HCEC 1CT (cell line): Measurements from ENCODE around the gene ADAM20.
A peak's percentile ranks its signal among the peaks of the same experiment; 100 is the strongest.
"Not testable (repeated sequence)": the region's sequence is repeated elsewhere in the genome, so short reads cannot be mapped to it uniquely, and the experiment has no call there.

Experiments
- DNase-seq: peaks from one replicate; pipeline ENCODE4 v3.0.0-alpha.2; 2017

ADAM20 gene

GRCh38 chr14:70534904-70535303, at the start of gene ADAM20:
ADAM20 (minus strand) TSS chr14:70535004; CDS start chr14:70524757, 10,247 bp downstream.
- no peak for DNase-seq

- DNase-seq: no peak
Observed at GRCh38 chr14:70576891-70577290, 42.1 kb upstream of the ADAM20 start.

- no peak for DNase-seq
Observed at GRCh38 chr14:70573050-70573449, 38.2 kb upstream of the ADAM20 start.

- no peak for DNase-seq
Observed at GRCh38 chr14:70571139-70571538, 36.3 kb upstream of the ADAM20 start.

GRCh38 chr14:70567791-70568190, 33.0 kb upstream of the ADAM20 start:
- peak; percentile 30 for DNase-seq

- DNase-seq: no peak
Observed at GRCh38 chr14:70563869-70564268, 29.1 kb upstream of the ADAM20 start.

GRCh38 chr14:70563417-70563816, 28.6 kb upstream of the ADAM20 start:
- no peak for DNase-seq

- no peak for DNase-seq
Observed at GRCh38 chr14:70558356-70558755, 23.6 kb upstream of the ADAM20 start.

- DNase-seq: no peak
Observed at GRCh38 chr14:70555890-70556289, 21.1 kb upstream of the ADAM20 start.

- no peak for DNase-seq
Observed at GRCh38 chr14:70538087-70538486, 3.3 kb upstream of the ADAM20 start.

- no peak for DNase-seq
Observed at GRCh38 chr14:70536830-70537229, 2.0 kb upstream of the ADAM20 start.

- no peak for DNase-seq
Observed at GRCh38 chr14:70530417-70530816, 4.4 kb downstream of the ADAM20 start.

- no peak for DNase-seq
Observed at GRCh38 chr14:70527501-70528105, 7.2 kb downstream of the ADAM20 start.

- DNase-seq: no peak
Observed at GRCh38 chr14:70525691-70526090, 9.1 kb downstream of the ADAM20 start.

GRCh38 chr14:70515811-70516210, 19.0 kb downstream of the ADAM20 start:
- peak; percentile 14 for DNase-seq

- no peak for DNase-seq
Observed at GRCh38 chr14:70514168-70515069, 20.4 kb downstream of the ADAM20 start.

- no peak for DNase-seq
Observed at GRCh38 chr14:70498191-70498590, 36.6 kb downstream of the ADAM20 start.

- DNase-seq: no peak
Observed at GRCh38 chr14:70489579-70490200, 45.1 kb downstream of the ADAM20 start.

- not testable (repeated sequence) for DNase-seq
Observed at GRCh38 chr14:70477356-70478105, 57.3 kb downstream of the ADAM20 start.

GRCh38 chr14:70475459-70475858, 59.3 kb downstream of the ADAM20 start:
- not testable (repeated sequence) for DNase-seq

GRCh38 chr14:70473825-70474224, 61.0 kb downstream of the ADAM20 start:
- DNase-seq: no peak
